NCI-H2227 (cell line): ENCODE data around the gene PILRA.

Experiments used
- DNase-seq: peaks from one replicate; lab custom pipeline; 2025; ENCODE audit not compliant: unreplicated experiment; lab: John Stamatoyannopoulos, UW

The PILRA gene

GRCh38 chr7:100378114-100378755 lies 4.9 kb downstream of the PILRA start:
- DNase-seq, result no peak

- DNase-seq, result no peak
Observed at GRCh38 chr7:100380196-100380595, 6.9 kb downstream of the PILRA start.

- DNase-seq, result peak; percentile 63
Observed at GRCh38 chr7:100381531-100382233, 8.4 kb downstream of the PILRA start.

- peak; percentile 90 for DNase-seq
Observed at GRCh38 chr7:100382234-100382853, 9.1 kb downstream of the PILRA start.

GRCh38 chr7:100384628-100385294 lies 11.5 kb downstream of the PILRA start:
- no peak for DNase-seq

- no peak for DNase-seq
Observed at GRCh38 chr7:100386940-100387339, 13.7 kb downstream of the PILRA start.

GRCh38 chr7:100387695-100388094 lies 14.4 kb downstream of the PILRA start:
- DNase-seq, result no peak

- DNase-seq, result no peak
Observed at GRCh38 chr7:100389437-100390088, 16.3 kb downstream of the PILRA start.

- no peak for DNase-seq
Observed at GRCh38 chr7:100390286-100391009, 17.2 kb downstream of the PILRA start.

- DNase-seq, result no peak
Observed at GRCh38 chr7:100393233-100393905, 20.1 kb downstream of the PILRA start.

- no peak for DNase-seq
Observed at GRCh38 chr7:100394077-100394476, 20.8 kb downstream of the PILRA start.

GRCh38 chr7:100396421-100396982 lies 23.2 kb downstream of the PILRA start:
- no peak for DNase-seq

GRCh38 chr7:100397315-100398081 lies 24.2 kb downstream of the PILRA start:
- DNase-seq, result no peak

GRCh38 chr7:100398239-100398638 lies 25.0 kb downstream of the PILRA start:
- DNase-seq, result no peak

- no peak for DNase-seq
Observed at GRCh38 chr7:100400041-100400440, 26.8 kb downstream of the PILRA start.

- no peak for DNase-seq
Observed at GRCh38 chr7:100400656-100401055, 27.4 kb downstream of the PILRA start.

- no peak for DNase-seq
Observed at GRCh38 chr7:100401811-100402210, 28.5 kb downstream of the PILRA start.

- no peak for DNase-seq
Observed at GRCh38 chr7:100402241-100402640, 29.0 kb downstream of the PILRA start.

GRCh38 chr7:100406767-100407166 lies 33.5 kb downstream of the PILRA start:
- DNase-seq, result no peak
